ENCODE results near the gene SUPT3H.

The SUPT3H gene

GRCh38 chr6:45387236-45387635 lies 9.5 kb upstream of the SUPT3H start:
- DNase-seq: no peak

- no peak for DNase-seq
Measured at GRCh38 chr6:45386501-45386900, 8.8 kb upstream of the SUPT3H start.

GRCh38 chr6:45382391-45382790 lies 4.7 kb upstream of the SUPT3H start:
- DNase-seq: no peak

GRCh38 chr6:45378334-45378926 lies 696 bp upstream of the SUPT3H start:
- DNase-seq: peak; percentile 34

- DNase-seq: no peak
Measured at GRCh38 chr6:45377043-45377553, 636 bp downstream of the SUPT3H start.

- no peak for DNase-seq
Measured at GRCh38 chr6:45376310-45377042, 1.3 kb downstream of the SUPT3H start.

GRCh38 chr6:45375449-45375848 lies 2.3 kb downstream of the SUPT3H start:
- no peak for DNase-seq

GRCh38 chr6:45371924-45372573 lies 5.7 kb downstream of the SUPT3H start:
- no peak for DNase-seq

- no peak for DNase-seq
Measured at GRCh38 chr6:45369870-45370269, 7.9 kb downstream of the SUPT3H start.

- no peak for DNase-seq
Measured at GRCh38 chr6:45367999-45368398, 9.7 kb downstream of the SUPT3H start.

GRCh38 chr6:45366534-45366933 lies 11.2 kb downstream of the SUPT3H start:
- no peak for DNase-seq

- no peak for DNase-seq
Measured at GRCh38 chr6:45365036-45365435, 12.7 kb downstream of the SUPT3H start.

- DNase-seq: no peak
Measured at GRCh38 chr6:45364466-45364865, 13.3 kb downstream of the SUPT3H start.

- DNase-seq: no peak
Measured at GRCh38 chr6:45353654-45354053, 24.1 kb downstream of the SUPT3H start.

GRCh38 chr6:45351667-45352066 lies 26.1 kb downstream of the SUPT3H start:
- no peak for DNase-seq

- no peak for DNase-seq
Measured at GRCh38 chr6:45351076-45351475, 26.7 kb downstream of the SUPT3H start.

- DNase-seq: no peak
Measured at GRCh38 chr6:45350186-45350710, 27.5 kb downstream of the SUPT3H start.

GRCh38 chr6:45344900-45345299 lies 32.8 kb downstream of the SUPT3H start:
- DNase-seq: no peak

- DNase-seq: no peak
Measured at GRCh38 chr6:45328523-45328922, 49.2 kb downstream of the SUPT3H start.

- no peak for DNase-seq
Measured at GRCh38 chr6:45327956-45328522, 49.7 kb downstream of the SUPT3H start, which contains the start of gene RUNX2. RUNX2 (plus strand) TSS chr6:45328330; CDS start chr6:45328727, 397 bp downstream.

- no peak for DNase-seq
Measured at GRCh38 chr6:45326698-45327417, 50.9 kb downstream of the SUPT3H start.

GRCh38 chr6:45323656-45324224 lies 54.0 kb downstream of the SUPT3H start:
- DNase-seq: no peak
